Colonic mucosa (tissue), 4 donors: ENCODE data around the gene PKN1. TPM values are rescaled to one million over a fixed set of nuclear protein-coding genes. Genes with fewer than 3 reads are reported as not detected.
"Not testable (repeated sequence)": the region's sequence is repeated elsewhere in the genome, so short reads cannot be mapped to it uniquely, and the experiment has no call there.

Experiments
- DNase-seq: peaks from one replicate; pipeline ENCODE4 v3.0.0-alpha.2; 2020
- H3K27ac ChIP-seq: fragments of 200-600 bp; one replicate; pipeline ENCODE4 v1.8.0; 2021
- H3K27me3 ChIP-seq: fragments of 200-600 bp; one replicate; pipeline ENCODE4 v1.8.0; 2021
- H3K36me3 ChIP-seq: fragments of 200-600 bp; one replicate; pipeline ENCODE4 v1.8.0; 2021
- H3K4me1 ChIP-seq: fragments of 200-600 bp; one replicate; pipeline ENCODE4 v1.8.0; 2021; ENCODE audit warnings: mild to moderate bottlenecking
- H3K4me3 ChIP-seq: fragments of 200-600 bp; one replicate; pipeline ENCODE4 v1.8.0; 2021
- H3K9ac ChIP-seq, 2 donors: one replicate each; pipeline ENCODE4 v1.7.0; 2013; ENCODE audit warnings: control low read depth in 2 of 2, low read depth in 2 of 2, low read length in 2 of 2
- H3K9me3 ChIP-seq: fragments of 200-600 bp; one replicate; pipeline ENCODE4 v1.8.0; 2021
- CTCF ChIP-seq: fragments of 200-600 bp; IDR thresholded peaks from one replicate; pipeline ENCODE4 v1.8.0; 2022; ENCODE audit warnings: antibody characterized with exemption, mild to moderate bottlenecking
- intact Hi-C: fragments of 100-400 bp; cut with DNase I; formaldehyde crosslinking; loops from one replicate; pipeline ENCODE4 v1.14.1; 2022
- total RNA-seq, 2 donors: library from RNA; stranded (reverse); fragmentation: NEBNext Ultra II Directional in 1 of 2; extraction: Animal tissue kit (Norgen Biotek cat#: 25700) in 1 of 2; gene quantifications; one replicate each; pipeline ENCODE4 v1.2.1, GENCODE V29; 2021
- donor health status: healthy.
- donor health status: DM: no; HTN: no; CAD: no.
- donor health status: DM: no; HTN: no; CAD: no.

Gene PKN1
- total RNA-seq, 2 donors from 2014 or later, result 35.9 to 37.5 TPM

- Histone ChIP-seq H3K4me1 (no peaks in the 10 kb centered on the region), H3K27ac (no peak overlapping the region), H3K36me3 (peaks cover 23% of the 10 kb centered on the region), H3K4me3 (no peak overlapping the region), H3K9ac (no peak overlapping the region), H3K9me3 (no peaks in the 10 kb centered on the region), H3K27me3 (no peaks in the 10 kb centered on the region)
- TF ChIP-seq CTCF, result no peak
- DNase-seq, result no peak
- intact Hi-C loops, result no loop called here
These were observed 39.8 kb upstream of the PKN1 start for GRCh38 chr19:14393329-14393728.

- H3K4me1 ChIP-seq, result no peaks in the 10 kb centered on the region
- no peak overlapping the region for H3K9ac ChIP-seq
- H3K27me3 ChIP-seq, result no peaks in the 10 kb centered on the region
- peaks cover 23% of the 10 kb centered on the region for H3K36me3 ChIP-seq
- H3K4me3 ChIP-seq, result no peak overlapping the region
- no peak for TF ChIP-seq CTCF
- DNase-seq, result no peak
- intact Hi-C loops, result no loop called here
- no peak overlapping the region for H3K27ac ChIP-seq
- H3K9me3 ChIP-seq, result no peaks in the 10 kb centered on the region
These were observed 38.9 kb upstream of the PKN1 start for GRCh38 chr19:14394167-14394566.

GRCh38 chr19:14395262-14395661 lies 37.8 kb upstream of the PKN1 start:
- no peak for TF ChIP-seq CTCF
- Histone ChIP-seq H3K27me3 (no peaks in the 10 kb centered on the region), H3K9ac (no peak overlapping the region), H3K4me1 (no peaks in the 10 kb centered on the region), H3K27ac (no peak overlapping the region), H3K36me3 (peaks cover 23% of the 10 kb centered on the region), H3K4me3 (no peak overlapping the region), H3K9me3 (no peaks in the 10 kb centered on the region)
- DNase-seq, result no peak
- intact Hi-C loops, result loop anchor here (5.0 kb wide), 1 partner anchor 372 kb away; no protein-coding TSS in a partner anchor

- no peak overlapping the region for H3K27ac ChIP-seq
- H3K4me3 ChIP-seq, result no peak overlapping the region
- DNase-seq, result no peak
- H3K27me3 ChIP-seq, result no peaks in the 10 kb centered on the region
- TF ChIP-seq CTCF, result no peak
- H3K36me3 ChIP-seq, result peaks cover 21% of the 10 kb centered on the region
- no peaks in the 10 kb centered on the region for H3K9me3 ChIP-seq
- H3K4me1 ChIP-seq, result no peaks in the 10 kb centered on the region
- intact Hi-C loops, result loop anchor here (5.0 kb wide), 1 partner anchor 371 kb away; no protein-coding TSS in a partner anchor
- no peak overlapping the region for H3K9ac ChIP-seq
These were observed 37.3 kb upstream of the PKN1 start for GRCh38 chr19:14395710-14396336.

GRCh38 chr19:14396730-14397129 lies 36.4 kb upstream of the PKN1 start:
- H3K27ac ChIP-seq, result not testable (repeated sequence)
- peaks cover 22% of the 10 kb centered on the region for H3K36me3 ChIP-seq
- intact Hi-C loops, result loop anchor here (5.0 kb wide), 1 partner anchor 371 kb away; no protein-coding TSS in a partner anchor

GRCh38 chr19:14397168-14397567 lies 35.9 kb upstream of the PKN1 start:
- H3K9ac ChIP-seq, H3K9me3 ChIP-seq, H3K4me3 ChIP-seq, H3K27me3 ChIP-seq, H3K27ac ChIP-seq, H3K4me1 ChIP-seq, DNase-seq: not testable (repeated sequence)
- peaks cover 21% of the 10 kb centered on the region for H3K36me3 ChIP-seq
- intact Hi-C loops, result loop anchor here (5.0 kb wide), 1 partner anchor 370 kb away; no protein-coding TSS in a partner anchor

More at GRCh38 chr19:14396730-14397129, 36.4 kb upstream of the PKN1 start:
- H3K27me3 ChIP-seq, DNase-seq, H3K9me3 ChIP-seq, H3K4me3 ChIP-seq, H3K9ac ChIP-seq, H3K4me1 ChIP-seq: not testable (repeated sequence)
